Epithelial cell of umbilical artery (primary cell): Measurements from ENCODE around the gene RBM47. TPM values are rescaled to one million over a fixed set of nuclear protein-coding genes. Genes with fewer than 3 reads are reported as not detected.

ENCODE experiments used
- total RNA-seq: library from RNA; depleted of rRNA; stranded (reverse); fragments of >200 nt; gene quantifications from 2 replicates; pipeline ENCODE4 v1.2.3, GENCODE V29; 2014

RBM47 gene
- total RNA-seq: 0.15 TPM in 1 of 2 replicates, not detected in the other

GRCh38 chr4:40629401-40630334 lies at the start of gene RBM47:
Gene RBM47, minus strand, starts transcription at chr4:40629864. Its CDS starts 190,971 bp downstream, at chr4:40438893.

Other genes starting within 250 kb of the RBM47 start
- under 0.01 and 0.15 TPM in 2 replicates for gene NSUN7, start 120.1 kb upstream of the RBM47 start, total RNA-seq